ENCODE results near the gene ZC3H7A. TPM values are rescaled to one million over a fixed set of nuclear protein-coding genes. Genes with fewer than 3 reads are reported as not detected.

Gene ZC3H7A, protein sequence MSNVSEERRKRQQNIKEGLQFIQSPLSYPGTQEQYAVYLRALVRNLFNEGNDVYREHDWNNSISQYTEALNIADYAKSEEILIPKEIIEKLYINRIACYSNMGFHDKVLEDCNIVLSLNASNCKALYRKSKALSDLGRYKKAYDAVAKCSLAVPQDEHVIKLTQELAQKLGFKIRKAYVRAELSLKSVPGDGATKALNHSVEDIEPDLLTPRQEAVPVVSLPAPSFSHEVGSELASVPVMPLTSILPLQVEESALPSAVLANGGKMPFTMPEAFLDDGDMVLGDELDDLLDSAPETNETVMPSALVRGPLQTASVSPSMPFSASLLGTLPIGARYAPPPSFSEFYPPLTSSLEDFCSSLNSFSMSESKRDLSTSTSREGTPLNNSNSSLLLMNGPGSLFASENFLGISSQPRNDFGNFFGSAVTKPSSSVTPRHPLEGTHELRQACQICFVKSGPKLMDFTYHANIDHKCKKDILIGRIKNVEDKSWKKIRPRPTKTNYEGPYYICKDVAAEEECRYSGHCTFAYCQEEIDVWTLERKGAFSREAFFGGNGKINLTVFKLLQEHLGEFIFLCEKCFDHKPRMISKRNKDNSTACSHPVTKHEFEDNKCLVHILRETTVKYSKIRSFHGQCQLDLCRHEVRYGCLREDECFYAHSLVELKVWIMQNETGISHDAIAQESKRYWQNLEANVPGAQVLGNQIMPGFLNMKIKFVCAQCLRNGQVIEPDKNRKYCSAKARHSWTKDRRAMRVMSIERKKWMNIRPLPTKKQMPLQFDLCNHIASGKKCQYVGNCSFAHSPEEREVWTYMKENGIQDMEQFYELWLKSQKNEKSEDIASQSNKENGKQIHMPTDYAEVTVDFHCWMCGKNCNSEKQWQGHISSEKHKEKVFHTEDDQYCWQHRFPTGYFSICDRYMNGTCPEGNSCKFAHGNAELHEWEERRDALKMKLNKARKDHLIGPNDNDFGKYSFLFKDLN
- total RNA-seq (2021) (52.3 and 63.5 TPM in 2 replicates), Bru-seq, nascent RNA (percentile 91 among the genes with signal in this experiment), BruChase-seq, experiment 1, labeled RNA remaining after a 2-hour chase (percentile 92 among the genes with signal in this experiment), BruChase-seq, experiment 2, labeled RNA remaining after a 6-hour chase (percentile 89 among the genes with signal in this experiment)
- long read RNA-seq, transcript ZC3H7A-201 (23 exons, 3,825 nt) = major isoform, 34 of 50 reads
- long read RNA-seq, partial matches to known transcripts = 6 of 50 reads
- long read RNA-seq, other reads (novel, unspliced or antisense) = 10 of 50 reads

DNA sequence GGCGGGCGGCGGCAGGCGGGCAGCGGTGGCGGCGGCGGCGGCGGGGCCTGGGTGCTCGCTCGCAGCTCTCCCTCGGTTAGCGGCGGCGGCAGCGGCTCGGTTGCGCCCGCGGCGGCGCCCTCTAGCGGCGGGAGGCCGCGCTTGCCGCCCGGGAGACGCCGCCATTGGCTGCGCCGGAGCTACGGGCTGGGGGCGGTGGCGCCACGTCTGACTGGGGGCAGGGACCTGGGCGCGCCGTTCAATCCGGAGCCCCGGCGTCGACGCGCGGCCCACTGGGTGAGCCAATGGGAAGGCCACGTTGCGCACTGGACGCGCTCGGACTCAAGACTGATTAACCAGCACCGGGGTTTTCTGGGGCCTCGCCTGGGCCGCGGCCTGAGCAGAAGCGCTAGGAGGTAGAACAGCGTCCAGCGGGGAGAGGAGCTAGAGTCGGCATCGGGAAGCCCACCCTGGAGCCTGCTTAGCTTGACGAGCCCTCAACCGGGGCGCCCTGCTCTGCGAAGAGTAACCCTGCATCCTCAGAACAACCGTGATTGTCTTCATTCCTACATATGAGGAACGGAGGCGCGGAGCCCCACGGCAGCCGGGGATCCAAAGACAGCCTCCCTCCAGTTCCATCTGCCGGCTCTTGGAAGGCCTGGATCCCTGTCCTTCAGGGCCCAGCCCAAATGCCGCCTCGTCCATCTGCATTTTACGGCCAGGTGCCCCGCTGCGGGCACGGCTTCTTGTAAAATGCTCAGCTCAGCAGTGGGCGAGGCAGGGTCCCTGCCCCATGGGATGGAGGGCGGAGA lies at the start of gene ZC3H7A:
Gene ZC3H7A (minus strand): TSS at position 93 of the 791 bp plus-strand sequence. CDS start 14,904 bp downstream, outside the sequence.
- intact Hi-C loops (cut with micrococcal nuclease; ENCODE audit: unreplicated experiment) = loop anchor here (5.0 kb wide), 1 partner anchor 55 kb away; the partner anchor contains the start of gene TXNDC11
- peak within 1 kb of the TSS; percentile 97 for H3K4me3 ChIP-seq
- BruUV-seq (replicated peaks) = TSS peak; percentile 78
- ChIA-PET CTCF (interaction anchor here (0.6 to 1.4 kb wide), 5 partner anchors 16 to 70 kb away, joined by 3 to 15 read pairs (median 3); partner anchors contain the start of genes RSL1D1 and TXNDC11), POLR2A (ENCODE audit: unreplicated experiment) (interaction anchor here (0.5 to 1.1 kb wide), 9 partner anchors 9 to 1313 kb away, joined by 3 to 9 read pairs (median 5); partner anchors contain the start of gene TXNDC11)
- H3K79me2 ChIP-seq (ENCODE audit: low read depth) = peaks cover 52% of the 10 kb centered on the region
- 0 out of 2 replicates have a peak, but pooled peaks cover 15% of the 10 kb centered on the region for H3K36me3 ChIP-seq (ENCODE audit: low read depth)
- DNase-seq = peak; percentile 89 to 98
- TF ChIP-seq, protein P1, sequence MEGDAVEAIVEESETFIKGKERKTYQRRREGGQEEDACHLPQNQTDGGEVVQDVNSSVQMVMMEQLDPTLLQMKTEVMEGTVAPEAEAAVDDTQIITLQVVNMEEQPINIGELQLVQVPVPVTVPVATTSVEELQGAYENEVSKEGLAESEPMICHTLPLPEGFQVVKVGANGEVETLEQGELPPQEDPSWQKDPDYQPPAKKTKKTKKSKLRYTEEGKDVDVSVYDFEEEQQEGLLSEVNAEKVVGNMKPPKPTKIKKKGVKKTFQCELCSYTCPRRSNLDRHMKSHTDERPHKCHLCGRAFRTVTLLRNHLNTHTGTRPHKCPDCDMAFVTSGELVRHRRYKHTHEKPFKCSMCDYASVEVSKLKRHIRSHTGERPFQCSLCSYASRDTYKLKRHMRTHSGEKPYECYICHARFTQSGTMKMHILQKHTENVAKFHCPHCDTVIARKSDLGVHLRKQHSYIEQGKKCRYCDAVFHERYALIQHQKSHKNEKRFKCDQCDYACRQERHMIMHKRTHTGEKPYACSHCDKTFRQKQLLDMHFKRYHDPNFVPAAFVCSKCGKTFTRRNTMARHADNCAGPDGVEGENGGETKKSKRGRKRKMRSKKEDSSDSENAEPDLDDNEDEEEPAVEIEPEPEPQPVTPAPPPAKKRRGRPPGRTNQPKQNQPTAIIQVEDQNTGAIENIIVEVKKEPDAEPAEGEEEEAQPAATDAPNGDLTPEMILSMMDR (conservative IDR thresholded peaks at IDR 0.05) = no peak; the same call in 1 of the 2 replicates
- no peak for TF ChIP-seq EZH2 (IDR thresholded peaks at IDR 0.05; ENCODE audit: low read depth)
- no peaks in the 10 kb centered on the region for H3K9me3 ChIP-seq (ENCODE audit: insufficient read depth, low read depth)
- no peaks in the 10 kb centered on the region for H3K27me3 ChIP-seq (ENCODE audit: insufficient read depth, low read depth)
- peaks cover 15% of the 10 kb centered on the region for H3K4me1 ChIP-seq (replicated peaks; ENCODE audit: insufficient read depth)
- H3K4me2 ChIP-seq = peak within 1 kb of the TSS; percentile 94
- H3F3A ChIP-seq (ENCODE audit: insufficient read depth, low read depth) = peaks cover 21% of the 10 kb centered on the region; the same call in 1 of the 2 replicates
- no peaks in the 10 kb centered on the region for H3K9me2 ChIP-seq (ENCODE audit: insufficient read depth)
- H4K20me1 ChIP-seq (ENCODE audit: insufficient read depth) = peaks cover 33% of the 10 kb centered on the region
- peak within 1 kb of the TSS; percentile 96 for H2AFZ ChIP-seq
- peak within 1 kb of the TSS; percentile 73 for H3K27ac ChIP-seq

- CTCF ChIA-PET = no interaction called here
- H3K36me3 ChIP-seq (ENCODE audit: low read depth) = peaks cover 71% of the 10 kb centered on the region
- no peak overlapping the region for H2AFZ ChIP-seq
- no peak overlapping the region for H3K27ac ChIP-seq
- TF ChIP-seq EZH2 (IDR thresholded peaks at IDR 0.05; ENCODE audit: low read depth) = no peak
- TF ChIP-seq, protein P1 (conservative IDR thresholded peaks at IDR 0.05) = no peak
- H3K4me3 ChIP-seq = no peak overlapping the region
- peaks cover 64% of the 10 kb centered on the region for H4K20me1 ChIP-seq (ENCODE audit: insufficient read depth)
- H3F3A ChIP-seq (ENCODE audit: insufficient read depth, low read depth) = peaks cover 40% of the 10 kb centered on the region
- no peak for DNase-seq
- H3K27me3 ChIP-seq (ENCODE audit: insufficient read depth, low read depth) = no peaks in the 10 kb centered on the region
- H3K9me2 ChIP-seq (ENCODE audit: insufficient read depth) = no peaks in the 10 kb centered on the region
- no TSS peak for BruUV-seq (replicated peaks)
- peaks cover 8% of the 10 kb centered on the region for H3K4me1 ChIP-seq (replicated peaks; ENCODE audit: insufficient read depth)
- peaks cover 48% of the 10 kb centered on the region for H3K79me2 ChIP-seq (ENCODE audit: low read depth)
- no peaks in the 10 kb centered on the region for H3K9me3 ChIP-seq (ENCODE audit: insufficient read depth, low read depth)
- POLR2A ChIA-PET (ENCODE audit: unreplicated experiment) = no interaction called here
- intact Hi-C loops (cut with micrococcal nuclease; ENCODE audit: unreplicated experiment) = no loop called here
- no peak overlapping the region for H3K4me2 ChIP-seq
Measured at GRCh38 chr16:11844499-11844898, 47.4 kb upstream of the ZC3H7A start.
